Esophagus squamous epithelium (tissue), 4 donors: ENCODE measurements around the gene SFPQ.

Source experiments
- CTCF ChIP-seq, 6 experiments: fragments of 450-650 bp in 4 of 6; fragments of 200-600 bp in 2 of 6; sonication (generic) in 2 of 6; IDR thresholded peaks; one replicate each; pipeline ENCODE4 v1.5.1; 2016 to 2019; ENCODE audit warnings: antibody characterized with exemption in 6 of 6, mild to moderate bottlenecking in 4 of 6, moderate library complexity in 4 of 6
- POLR2A ChIP-seq, 4 donors: fragments of 450-650 bp; IDR thresholded peaks; one replicate each; pipeline ENCODE4 v1.6.1; 2017; ENCODE audit warnings: antibody characterized with exemption in 4 of 4, mild to moderate bottlenecking in 4 of 4, moderate library complexity in 3 of 4

GRCh38 chr1:35179908-35180307, 13.0 kb downstream of the SFPQ start:
- TF ChIP-seq POLR2A (IDR thresholded peaks at IDR 0.05) (no peak), CTCF (IDR thresholded peaks at IDR 0.05) (no peak)
